NB4 (cell line): Measurements from ENCODE around the gene BICD1.
A peak's percentile ranks its signal among the peaks of the same experiment; 100 is the strongest.

Experiments
- DNase-seq: peaks from one replicate; pipeline ENCODE4 v3.0.0; 2010; ENCODE audit warnings: low read depth
- H3K4me3 ChIP-seq: one replicate; pipeline ENCODE4 v1.5.1; 2011; ENCODE audit warnings: mild to moderate bottlenecking, low read depth, low read length, moderate library complexity
- CTCF ChIP-seq: IDR thresholded peaks from one replicate; pipeline ENCODE4 v1.5.1; 2012; ENCODE audit warnings: low read depth, low read length
- MAX ChIP-seq: IDR thresholded peaks from 2 replicates; pipeline ENCODE4 v1.6.1; 2011; ENCODE audit warnings: low read depth, low read length
- MYC ChIP-seq: IDR thresholded peaks from 2 replicates; pipeline ENCODE4 v1.6.1; 2011; ENCODE audit warnings: low read depth, low read length
- POLR2A ChIP-seq: IDR thresholded peaks from 2 replicates; pipeline ENCODE4 v1.6.1; 2011; ENCODE audit warnings: mild to moderate bottlenecking; ENCODE audit not compliant: insufficient read length; ENCODE audit errors: extremely low read depth

Gene BICD1

GRCh38 chr12:32382226-32382625 is 275.6 kb downstream of the BICD1 start:
- TF ChIP-seq MYC (no peak), MAX (no peak), POLR2A (no peak), CTCF (no peak)
- no peak overlapping the region for H3K4me3 ChIP-seq
- no peak for DNase-seq

- no peak overlapping the region for H3K4me3 ChIP-seq
- no peak for DNase-seq
- TF ChIP-seq MYC = no peak
- TF ChIP-seq POLR2A = no peak
- no peak for TF ChIP-seq CTCF
- no peak for TF ChIP-seq MAX
These were observed 284.0 kb downstream of the BICD1 start for GRCh38 chr12:32390572-32391219.

- TF ChIP-seq CTCF = no peak
- no peak for TF ChIP-seq MAX
- TF ChIP-seq MYC = no peak
- no peak for TF ChIP-seq POLR2A
These were observed 288.4 kb downstream of the BICD1 start for GRCh38 chr12:32395026-32395425.

GRCh38 chr12:32397696-32398095 is 291.0 kb downstream of the BICD1 start:
- no peak for TF ChIP-seq MAX
- H3K4me3 ChIP-seq = no peak overlapping the region
- no peak for DNase-seq

More at GRCh38 chr12:32395026-32395425, 288.4 kb downstream of the BICD1 start:
- no peak for DNase-seq
- no peak overlapping the region for H3K4me3 ChIP-seq

- no peak overlapping the region for H3K4me3 ChIP-seq
- no peak for TF ChIP-seq MYC
- TF ChIP-seq CTCF = no peak
- no peak for TF ChIP-seq MAX
- TF ChIP-seq POLR2A = no peak
- DNase-seq = no peak
These were observed 291.5 kb downstream of the BICD1 start for GRCh38 chr12:32398181-32398580.

GRCh38 chr12:32398816-32399369 is 292.2 kb downstream of the BICD1 start:
- no peak for TF ChIP-seq CTCF
- TF ChIP-seq POLR2A = no peak
- TF ChIP-seq MYC = no peak
- no peak for TF ChIP-seq MAX
- peak overlapping the region; percentile 52 for H3K4me3 ChIP-seq
- DNase-seq = peak; percentile 22
